ENCODE measurements around the gene BCL2.

The BCL2 gene

DNA sequence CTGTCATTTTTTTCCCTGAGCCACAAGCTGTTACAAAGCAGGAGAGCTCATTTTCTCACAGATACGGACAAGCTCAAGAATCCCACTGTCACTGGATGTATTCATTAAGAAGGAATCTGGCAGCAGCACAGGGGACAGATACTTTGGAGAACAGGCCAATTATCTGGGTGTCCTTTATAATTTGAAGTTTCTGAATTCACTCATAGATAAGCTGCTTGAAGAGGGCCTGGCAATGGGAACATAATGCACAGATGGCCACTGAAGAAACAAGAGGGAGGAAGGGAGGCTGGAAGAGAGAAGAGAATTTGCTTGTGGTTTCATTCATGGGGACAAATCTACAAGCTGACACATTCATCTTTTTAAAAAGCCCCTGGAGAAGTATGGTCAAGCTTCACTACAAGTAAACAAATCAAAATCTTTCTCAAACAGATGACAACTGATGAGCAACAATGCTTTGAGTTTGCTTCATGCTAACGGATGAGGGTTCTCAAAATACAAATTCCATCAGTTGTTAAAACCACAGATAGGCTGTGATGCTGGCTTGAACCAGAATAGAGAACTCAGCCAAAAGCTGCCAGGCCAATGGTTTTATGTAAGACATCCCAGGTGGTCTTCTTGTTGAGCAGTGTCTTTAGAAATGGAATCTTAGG is 11.9 kb downstream of the BCL2 start:
- no peak for DNase-seq

DNA sequence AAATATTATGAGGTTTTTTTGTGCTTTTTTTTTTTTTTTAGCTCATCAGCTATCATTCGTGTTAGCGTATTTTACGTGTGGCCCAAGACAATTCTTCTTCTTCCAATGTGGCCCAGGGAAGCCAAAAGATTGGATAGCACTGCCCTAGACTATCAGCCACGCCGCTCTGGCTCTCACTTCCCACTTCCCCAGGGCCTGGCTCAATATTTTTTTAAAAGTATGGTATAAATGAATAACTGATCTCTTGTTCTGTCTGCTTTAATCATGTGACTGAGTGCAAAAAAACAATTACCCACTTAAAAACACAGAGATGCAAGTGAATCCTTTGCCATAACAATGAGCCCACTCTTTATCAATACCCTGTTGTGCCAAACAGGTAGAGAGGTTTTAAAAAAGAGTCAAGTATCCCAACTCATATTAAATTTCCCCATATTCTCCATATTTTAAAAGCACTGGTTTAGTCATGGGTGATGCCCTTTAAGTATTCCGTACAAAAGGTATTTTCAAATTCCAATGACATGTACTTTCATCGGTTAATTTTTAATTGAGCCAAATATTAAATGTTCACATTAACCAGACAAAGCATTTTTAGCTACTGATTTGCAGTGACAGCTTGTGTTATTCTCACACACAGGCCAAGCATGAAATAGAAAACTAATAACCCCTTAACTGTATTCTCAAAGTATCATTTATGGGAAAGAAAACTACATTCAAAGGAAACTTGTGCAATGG is 12.6 kb downstream of the BCL2 start:
- no peak for DNase-seq

DNA sequence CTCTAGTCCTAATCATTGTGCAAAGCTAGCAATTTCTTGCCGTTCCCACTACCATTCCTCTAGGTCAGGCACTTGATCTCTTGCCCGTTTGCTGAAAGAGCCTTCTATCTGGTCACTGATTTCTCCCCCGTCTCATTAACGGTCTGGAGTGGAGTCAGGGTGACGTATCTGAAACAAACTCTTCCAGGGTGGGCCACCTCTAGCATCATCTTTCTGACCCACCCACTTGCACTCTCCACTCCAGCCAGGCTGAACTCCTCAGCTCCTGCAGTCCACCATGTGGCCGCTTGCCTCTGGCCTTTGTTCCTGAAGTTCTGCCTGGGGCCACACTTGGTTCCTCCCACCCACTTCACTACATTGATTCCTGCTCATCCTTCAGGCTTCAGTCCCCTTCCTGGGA is 13.3 kb downstream of the BCL2 start:
- DNase-seq: no peak

DNA sequence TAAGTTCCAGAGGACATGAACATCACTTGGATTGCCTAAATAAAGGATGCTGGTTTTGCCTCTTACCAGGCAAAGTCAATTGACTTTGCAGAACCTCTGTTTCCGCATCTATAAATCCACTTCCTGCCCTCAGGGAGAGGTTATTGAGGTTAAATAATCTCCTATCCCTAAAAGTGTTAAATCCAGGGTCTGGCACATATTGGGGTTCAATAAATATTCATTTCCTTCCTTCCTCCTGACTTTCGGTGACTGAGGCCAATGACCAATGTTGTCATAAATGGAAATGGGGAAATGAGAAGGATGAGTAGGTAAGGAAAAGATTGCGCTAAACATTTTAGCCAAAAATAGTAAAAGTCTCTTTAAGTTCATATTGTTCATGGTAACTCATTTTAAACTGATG is 16.0 kb downstream of the BCL2 start:
- DNase-seq: no peak

DNA sequence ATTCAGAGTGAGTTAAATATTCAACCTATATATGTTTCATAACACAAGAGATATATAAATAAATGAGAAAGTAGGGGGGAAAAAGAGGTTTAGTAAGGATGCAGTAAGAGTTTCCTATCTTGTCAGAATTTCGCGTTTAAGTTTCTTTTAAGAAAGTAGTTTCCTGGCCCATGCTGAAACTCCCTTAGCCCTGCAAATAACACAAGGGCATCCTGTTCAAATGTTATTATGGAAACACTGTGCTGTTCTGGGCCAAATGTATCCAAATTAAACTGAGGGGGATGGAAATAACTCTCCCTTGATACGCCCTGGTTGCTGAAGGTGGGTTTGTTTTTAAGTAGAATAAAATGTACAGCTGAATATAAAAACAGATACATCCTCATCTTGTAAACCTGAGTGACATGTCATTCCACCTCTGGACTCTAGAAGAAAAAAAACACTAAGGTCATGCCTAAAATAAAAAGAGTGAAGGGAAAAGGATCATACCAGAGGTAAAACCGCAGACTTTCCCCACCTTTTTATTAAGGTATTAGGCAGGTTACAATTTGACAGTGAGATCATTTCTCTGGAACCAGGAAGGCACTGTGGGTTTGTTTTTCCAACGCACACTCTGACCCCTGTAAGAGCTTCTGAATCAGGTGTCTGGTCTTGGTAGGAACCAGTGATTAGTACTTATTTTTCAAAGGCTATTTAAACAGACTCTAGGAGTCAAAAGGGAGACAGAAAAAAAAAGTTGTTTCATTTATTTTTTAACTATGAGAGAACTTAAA is 16.7 kb downstream of the BCL2 start:
- no peak for DNase-seq

DNA sequence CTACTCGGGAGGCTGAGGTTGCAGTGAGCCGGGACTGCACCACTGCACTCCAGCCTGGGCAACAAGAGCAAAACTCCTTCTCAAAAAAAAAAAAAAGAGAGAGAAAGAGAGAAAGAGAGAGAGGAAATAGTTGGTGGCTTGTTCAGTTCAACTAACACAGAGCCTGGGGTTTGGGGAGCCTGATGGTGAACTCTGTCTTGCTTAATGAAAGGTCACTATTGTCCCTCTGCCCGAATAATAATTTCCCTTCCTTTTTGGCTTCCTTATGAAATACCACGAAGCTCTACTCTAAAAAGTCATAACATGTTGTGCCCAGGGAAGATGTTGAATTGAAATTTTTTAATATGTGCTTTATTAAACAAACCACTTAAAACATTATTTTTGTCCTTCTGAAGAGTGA is 17.3 kb downstream of the BCL2 start:
- DNase-seq: no peak

DNA sequence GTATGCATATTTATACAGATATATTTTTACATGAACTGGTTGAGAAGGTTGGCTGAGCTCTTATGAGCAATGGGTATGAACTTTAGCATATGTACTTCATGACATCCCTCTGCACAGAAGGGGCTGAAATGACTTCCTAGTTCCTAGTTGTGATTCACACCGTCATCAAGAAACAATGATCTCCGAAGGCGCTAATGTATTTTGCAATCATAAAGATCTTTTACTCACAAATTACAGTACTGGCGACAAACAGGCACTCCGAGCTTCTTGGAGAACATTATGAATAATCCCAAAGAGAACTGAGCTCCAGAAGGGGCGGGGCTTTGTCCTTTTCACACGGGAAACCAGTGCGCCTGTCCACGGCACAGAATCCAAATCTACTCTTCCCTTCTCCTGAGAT is 18.1 kb downstream of the BCL2 start:
- no peak for DNase-seq

DNA sequence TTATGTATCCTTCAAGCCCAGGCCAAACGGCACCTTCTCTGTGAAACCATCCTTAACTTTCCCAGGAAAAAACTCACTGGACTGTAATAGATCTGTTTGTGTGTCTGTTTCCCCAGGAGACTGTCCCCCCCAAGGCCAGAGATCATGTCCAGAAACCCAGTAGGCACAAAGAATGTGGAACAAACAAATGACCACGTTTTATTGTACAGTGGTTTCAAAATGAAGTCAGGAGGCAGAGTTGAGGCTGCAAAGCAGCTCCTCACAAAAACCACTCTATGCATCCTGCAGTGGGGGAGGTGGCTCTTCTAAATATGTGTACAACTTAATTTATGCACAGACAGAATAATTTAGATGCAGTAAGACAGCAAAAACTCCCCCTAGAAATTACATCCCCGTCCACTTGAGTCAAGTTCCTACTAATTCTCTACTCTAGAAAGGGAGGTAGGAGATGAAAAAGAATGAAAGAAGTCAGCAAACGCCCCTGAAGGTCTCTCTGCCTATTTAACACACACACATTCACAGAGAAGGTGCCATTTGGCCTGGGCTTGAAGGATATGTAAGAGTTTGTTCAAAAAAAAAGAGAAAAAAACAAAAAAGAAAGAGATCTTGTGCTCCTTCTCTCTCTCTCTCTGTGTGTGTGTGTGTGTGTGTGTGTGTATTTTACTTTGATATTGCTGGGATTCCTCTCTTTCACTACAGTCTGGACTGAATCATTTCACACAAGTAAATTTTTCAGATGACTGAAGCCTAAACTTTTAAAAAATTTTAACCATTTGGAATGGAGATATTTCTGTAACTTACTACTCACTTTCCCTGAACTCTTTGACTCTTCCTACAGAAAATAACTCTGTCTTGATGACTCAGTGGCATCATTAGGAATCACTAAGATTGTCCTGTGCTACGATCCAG is 19.5 kb downstream of the BCL2 start:
- DNase-seq: no peak

DNA sequence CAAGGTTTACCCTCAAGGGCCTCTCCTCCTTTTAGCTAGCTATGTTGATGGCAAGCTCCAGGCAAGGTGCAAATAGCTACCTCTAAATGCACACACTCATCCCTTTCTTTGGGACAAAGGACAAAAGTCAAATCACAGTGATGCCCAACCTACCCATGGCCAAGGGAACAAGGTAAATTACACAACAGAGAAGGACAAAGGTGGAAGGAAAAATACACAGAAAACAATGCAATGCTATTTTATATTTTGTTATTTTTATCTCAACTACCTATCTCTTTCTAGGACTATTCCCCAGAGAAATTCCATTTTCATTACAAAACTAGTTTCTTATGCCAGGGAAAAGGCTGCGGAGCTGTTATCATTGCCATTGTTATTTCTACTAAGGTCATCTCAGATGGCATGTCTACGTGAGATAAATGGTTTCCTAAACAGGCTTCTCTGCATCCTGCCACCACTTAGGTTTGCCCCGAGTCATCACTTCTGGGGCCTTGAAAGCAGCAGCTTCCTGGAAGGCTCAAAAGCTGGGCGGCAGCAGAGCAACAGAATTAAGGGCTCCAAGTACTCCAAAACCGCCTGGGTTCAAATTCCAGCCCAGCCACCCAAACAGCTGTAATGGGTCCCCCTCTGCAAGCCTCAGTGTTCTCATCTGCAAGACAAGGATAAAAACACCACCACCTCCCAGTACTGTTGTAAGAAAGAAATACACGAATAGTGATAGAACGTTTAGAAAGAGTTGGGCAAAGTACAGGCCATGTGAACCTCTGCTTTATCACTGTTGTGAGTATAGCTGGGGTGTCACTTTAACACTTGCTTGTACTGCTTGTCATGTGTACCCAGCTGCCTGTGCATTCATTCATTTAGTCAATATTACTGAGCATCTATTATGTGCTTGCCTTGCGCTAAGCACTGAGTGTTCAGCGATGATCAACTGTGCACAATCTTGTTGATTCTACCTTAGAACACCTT is 20.9 kb downstream of the BCL2 start:
- DNase-seq: no peak

DNA sequence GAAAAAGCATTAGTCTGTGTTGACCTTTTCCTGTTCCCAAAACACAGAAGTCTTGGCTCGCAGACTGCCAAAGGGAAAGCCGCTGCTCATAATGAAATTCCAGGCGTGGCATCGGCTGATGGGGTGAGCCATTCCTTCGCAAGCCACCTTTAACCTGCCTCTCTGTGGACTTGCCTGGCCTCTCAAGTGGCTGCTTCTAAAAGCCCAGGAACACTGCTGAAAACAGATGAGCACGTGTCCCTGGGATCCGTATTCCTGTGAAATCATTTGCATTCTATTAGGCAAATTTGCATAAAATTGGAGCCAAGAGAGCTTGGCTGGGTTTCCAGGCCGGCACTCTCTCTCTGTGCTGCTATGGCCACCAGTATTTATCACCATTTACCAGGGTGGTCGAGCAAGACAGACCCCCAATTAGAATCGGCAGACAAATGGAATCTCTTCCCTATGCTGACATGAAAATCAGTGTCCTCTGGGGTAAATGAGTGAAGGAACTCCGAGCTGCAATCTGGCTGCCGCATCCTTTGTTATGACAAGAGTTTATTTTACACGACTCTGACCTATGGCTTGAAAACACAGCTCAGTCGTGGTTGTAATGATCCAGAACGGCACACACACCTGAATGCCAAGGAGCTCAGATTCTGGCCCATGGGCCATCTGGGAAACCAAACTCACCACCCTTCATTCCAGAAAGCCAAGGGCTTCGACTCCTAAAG is 21.7 kb downstream of the BCL2 start:
- no peak for DNase-seq

DNA sequence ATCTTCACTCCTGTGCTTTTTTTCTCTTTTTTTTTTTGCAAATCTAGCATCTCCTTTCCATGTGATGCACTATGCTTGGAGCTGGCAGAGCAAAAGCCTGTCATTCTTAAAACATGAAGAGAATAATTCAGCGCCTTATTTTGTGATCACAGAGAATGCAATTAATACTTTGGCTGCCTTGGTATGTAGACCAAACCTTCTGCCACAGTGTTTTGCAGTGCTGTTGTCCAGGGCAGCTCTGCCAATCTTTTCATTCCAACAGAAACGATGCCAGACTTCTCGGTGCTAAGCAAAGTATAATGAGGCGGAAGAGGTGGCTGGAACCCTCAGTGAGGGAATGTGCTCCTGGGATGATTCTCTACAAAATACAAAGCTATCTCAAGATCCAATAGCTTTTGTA is 25.6 kb downstream of the BCL2 start:
- DNase-seq: no peak

DNA sequence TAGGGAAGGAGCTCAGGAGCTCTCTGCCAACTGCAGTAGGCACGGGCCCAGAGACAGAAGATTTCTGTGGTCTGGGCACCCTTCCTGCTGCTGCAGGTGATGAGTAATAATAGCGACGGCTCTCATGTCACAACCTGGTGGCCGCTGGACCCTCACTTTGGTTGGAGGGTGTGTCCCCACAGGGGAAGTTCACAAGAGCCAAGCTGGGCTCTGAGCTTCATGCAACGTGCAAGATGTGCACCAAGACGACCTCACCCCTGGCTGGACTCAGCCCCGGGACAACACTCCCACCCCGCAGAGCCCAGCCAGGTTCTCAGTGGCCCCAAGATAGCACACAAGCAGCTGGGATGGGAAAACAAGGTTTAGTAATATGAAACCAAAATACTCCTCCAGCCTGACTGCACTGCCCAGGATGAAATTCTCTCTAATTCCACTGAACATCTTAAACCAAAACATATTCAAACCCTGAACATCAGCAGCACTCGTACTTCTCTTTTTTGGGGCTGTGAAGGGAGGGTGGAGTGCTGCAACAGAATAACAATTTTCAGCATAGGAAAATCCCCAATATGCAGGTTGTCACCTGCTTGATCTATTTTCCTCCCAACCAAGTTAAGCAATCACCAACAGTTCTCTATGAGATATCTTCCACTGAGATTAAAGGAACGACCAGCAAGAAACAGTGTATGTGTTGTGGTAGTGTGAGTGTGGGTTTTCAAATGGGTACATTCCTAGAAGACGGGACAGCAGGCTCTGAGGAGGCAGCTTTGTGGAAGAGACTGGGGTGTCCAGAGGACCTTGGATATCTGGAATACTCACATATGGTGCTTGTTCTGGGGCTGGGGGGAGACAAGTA is 26.5 kb downstream of the BCL2 start:
- no peak for DNase-seq

DNA sequence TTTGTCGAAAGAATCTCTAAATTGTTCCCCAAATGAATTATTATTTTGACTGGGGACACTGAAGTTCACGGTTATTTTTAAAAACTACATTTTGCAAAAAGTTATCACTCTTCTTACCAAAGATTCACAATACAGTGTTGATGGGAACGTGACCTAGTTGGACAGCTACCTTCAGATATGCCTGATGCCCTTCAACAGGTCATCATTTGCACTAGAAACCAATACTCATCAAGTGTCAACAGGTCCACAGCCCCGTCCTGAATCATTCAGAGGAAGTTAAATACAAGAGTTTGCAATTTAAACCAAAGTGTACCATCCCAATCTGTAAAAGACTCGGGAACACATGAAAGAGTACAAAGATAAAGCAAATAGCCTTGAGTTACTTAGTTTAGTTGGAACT is 28.3 kb downstream of the BCL2 start:
- DNase-seq: no peak

DNA sequence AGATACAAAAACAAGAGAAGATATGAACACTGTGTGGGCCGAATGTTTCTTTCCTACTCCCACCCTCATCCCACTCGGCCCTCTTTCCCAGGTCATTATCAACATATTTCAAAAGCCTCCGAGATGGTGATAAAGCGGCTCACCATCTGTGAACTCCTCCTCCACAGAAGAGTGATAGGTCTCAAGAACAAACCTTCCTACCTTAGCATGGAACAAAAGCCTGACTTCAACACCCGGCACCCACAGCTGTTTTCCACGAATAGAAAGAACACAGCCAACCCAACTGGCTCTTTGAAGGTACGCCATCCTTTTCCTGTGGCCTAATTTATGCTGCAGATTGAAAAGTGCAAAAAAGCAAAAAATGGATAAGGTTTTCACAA is 28.8 kb downstream of the BCL2 start:
- DNase-seq: no peak

DNA sequence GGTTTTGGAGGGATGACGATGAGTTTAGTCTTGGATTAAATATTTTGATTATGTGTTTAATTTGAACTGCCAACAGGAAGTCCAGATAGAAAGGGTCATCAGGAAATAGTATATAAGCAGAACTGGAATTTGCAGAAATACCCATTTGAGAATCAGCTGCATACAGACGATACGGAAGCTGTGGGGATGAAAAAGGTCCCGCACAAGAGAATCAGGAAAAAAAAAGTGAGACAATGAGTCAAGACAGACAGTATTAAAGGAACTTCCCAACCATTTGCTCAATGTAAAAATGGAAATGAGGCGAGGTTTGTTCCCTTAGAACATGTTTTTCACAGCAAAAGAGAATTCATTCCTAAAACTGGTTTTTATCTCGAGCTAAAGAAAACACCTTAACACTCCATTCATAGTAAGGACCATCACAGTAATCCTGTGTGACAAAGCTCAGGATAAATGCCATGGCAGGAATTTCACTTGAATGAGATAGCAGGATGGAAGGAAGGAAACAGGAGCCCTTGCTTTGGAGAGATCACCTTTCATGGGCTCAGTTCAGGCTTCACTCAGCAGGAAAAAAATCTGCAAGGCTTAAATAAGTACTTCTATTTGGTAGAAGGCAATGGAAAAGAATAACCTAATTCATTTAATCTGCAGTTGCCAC is 29.3 kb downstream of the BCL2 start:
- DNase-seq: no peak

DNA sequence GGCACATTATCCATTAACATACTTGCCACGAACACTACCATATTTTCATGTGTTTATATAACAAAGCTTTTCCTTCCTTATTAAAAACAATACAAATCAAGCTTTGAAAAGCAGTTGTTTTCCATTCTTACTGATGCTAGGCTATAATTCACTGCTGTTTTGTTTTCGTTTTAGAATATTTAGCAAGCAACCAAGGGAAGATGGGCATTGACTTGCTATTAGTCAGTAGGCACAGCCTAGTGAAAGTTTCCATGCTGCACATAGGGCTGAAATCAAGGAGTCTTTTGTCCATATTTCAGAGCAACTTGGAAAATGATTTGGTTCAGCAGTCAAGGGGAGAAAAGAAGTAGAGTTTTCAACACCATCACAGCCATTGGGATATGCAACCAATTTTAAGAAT is 31.3 kb downstream of the BCL2 start:
- no peak for DNase-seq

DNA sequence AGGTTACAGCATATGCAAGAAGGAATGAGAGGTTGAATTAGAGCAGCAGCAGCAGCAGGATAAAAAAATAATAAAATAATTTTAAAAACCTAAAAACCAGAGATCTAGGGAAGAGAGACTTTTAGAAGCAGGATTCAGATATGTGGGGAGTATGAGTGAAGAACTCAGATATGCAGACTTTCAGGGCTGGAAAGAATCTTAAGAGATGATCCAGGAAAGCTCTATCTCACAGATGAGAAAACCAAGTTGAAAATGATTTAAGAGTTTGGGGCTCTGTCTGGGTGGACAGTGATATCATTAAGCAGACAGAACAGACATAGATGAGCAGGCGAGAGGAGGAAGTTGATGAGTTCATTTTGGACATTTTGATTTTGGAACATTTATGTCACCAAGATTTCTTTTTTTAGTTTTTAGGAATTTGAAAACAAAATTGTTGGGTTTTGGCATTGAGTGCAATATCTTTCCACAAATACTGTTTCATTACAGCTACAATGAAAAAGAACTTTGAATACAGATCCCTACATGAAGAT is 31.8 kb downstream of the BCL2 start:
- no peak for DNase-seq

DNA sequence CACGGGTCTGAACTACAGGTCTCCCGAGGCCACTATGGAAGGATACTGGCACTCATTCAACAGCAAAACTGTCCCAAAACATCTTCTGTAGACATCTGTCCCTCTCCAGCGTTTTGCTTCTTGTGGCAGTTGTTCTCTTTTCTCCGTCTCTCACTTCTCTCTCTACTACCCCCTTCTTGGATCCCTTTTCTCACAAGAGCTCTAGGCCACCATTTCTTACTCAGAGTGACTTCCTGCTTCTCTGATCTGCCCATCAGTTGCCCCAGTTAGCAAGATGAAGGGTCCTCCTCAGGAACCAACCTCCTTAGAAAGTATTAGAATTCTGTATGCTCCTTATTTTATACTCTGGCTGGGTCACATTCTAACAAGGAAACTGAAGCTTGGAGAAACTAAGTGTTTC is 32.6 kb downstream of the BCL2 start:
- DNase-seq: no peak

Data from GOT3 (cell line).